Karpas-422 (cell line): Measurements from ENCODE around the gene OSGIN1. TPM values are rescaled to one million over a fixed set of nuclear protein-coding genes. Genes with fewer than 3 reads are reported as not detected.

Source experiments
- DNase-seq: peaks from one replicate; pipeline ENCODE4 v3.0.0-alpha.2; 2015
- H2AFZ ChIP-seq: fragments of 200-600 bp; sonication (generic); 2 replicates; pipeline ENCODE4 v1.6.1; 2014; ENCODE audit warnings: antibody characterized with exemption, low read length, mixed read lengths
- H3K27ac ChIP-seq: fragments of 200-600 bp; sonication (generic); 2 replicates; pipeline ENCODE4 v1.5.1; 2014; ENCODE audit warnings: mild to moderate bottlenecking, low read length, moderate library complexity
- H3K27me3 ChIP-seq: fragments of 200-600 bp; sonication (generic); 2 replicates; pipeline ENCODE4 v1.6.1; 2014; ENCODE audit warnings: low read length, mixed read lengths
- H3K36me3 ChIP-seq: fragments of 200-600 bp; sonication (generic); 2 replicates; pipeline ENCODE4 v1.6.1; 2014; ENCODE audit warnings: low read length, mixed read lengths; ENCODE audit not compliant: insufficient read depth
- H3K4me1 ChIP-seq: fragments of 200-600 bp; sonication (generic); 2 replicates; pipeline ENCODE4 v1.6.1; 2014; ENCODE audit warnings: mild to moderate bottlenecking, low read length, mixed read lengths
- H3K4me2 ChIP-seq: fragments of 200-600 bp; sonication (generic); 2 replicates; pipeline ENCODE4 v1.6.1; 2014; ENCODE audit warnings: low read length, low read depth, mild to moderate bottlenecking; ENCODE audit not compliant: poor library complexity, severe bottlenecking
- H3K4me3 ChIP-seq: fragments of 200-600 bp; sonication (generic); 2 replicates; pipeline ENCODE4 v1.5.1; 2014; ENCODE audit warnings: mild to moderate bottlenecking, antibody characterized with exemption, low read length, mixed read lengths
- H3K79me2 ChIP-seq: fragments of 200-600 bp; sonication (generic); 2 replicates; pipeline ENCODE4 v1.6.1; 2014; ENCODE audit warnings: mild to moderate bottlenecking, low read length, mixed read lengths
- H3K9ac ChIP-seq: fragments of 200-600 bp; sonication (generic); 2 replicates; pipeline ENCODE4 v1.6.0; 2014; ENCODE audit warnings: low read length
- H3K9me2 ChIP-seq: fragments of 200-600 bp; sonication (generic), shearing (Covaris generic); replicated peaks from 2 replicates; pipeline ENCODE4 v1.6.0; 2014; ENCODE audit warnings: mild to moderate bottlenecking, low read length, moderate library complexity; ENCODE audit not compliant: insufficient read depth
- H3K9me3 ChIP-seq: fragments of 300-700, 200-600 bp; sonication (generic); 2 replicates; pipeline ENCODE4 v1.6.1; 2014; ENCODE audit warnings: low read length, mixed read lengths
- H4K20me1 ChIP-seq: fragments of 200-600 bp; sonication (generic); 2 replicates; pipeline ENCODE4 v1.6.1; 2014; ENCODE audit warnings: mild to moderate bottlenecking, antibody characterized with exemption, low read length, low read depth; ENCODE audit not compliant: insufficient read depth
- total RNA-seq: library from RNA; depleted of rRNA; stranded (reverse); fragments of >200 nt; shearing (Covaris generic); gene quantifications from 2 replicates; pipeline ENCODE4 v1.2.3, GENCODE V29; 2014; ENCODE audit warnings: low replicate concordance

OSGIN1 gene
- total RNA-seq, 1 experiment from 2014 or later: not detected

- no peak within 1 kb of the TSS for H3K4me2 ChIP-seq
- H3K4me3 ChIP-seq: no peak within 1 kb of the TSS
- H4K20me1 ChIP-seq: no peaks in the 10 kb centered on the region
- no peaks in the 10 kb centered on the region for H3K9me2 ChIP-seq
- no peak within 1 kb of the TSS for H3K9ac ChIP-seq
- no peak within 1 kb of the TSS for H2AFZ ChIP-seq
- H3K27ac ChIP-seq: no peak within 1 kb of the TSS
- H3K36me3 ChIP-seq: no peaks in the 10 kb centered on the region
- H3K27me3 ChIP-seq: no peaks in the 10 kb centered on the region
- H3K9me3 ChIP-seq: no peaks in the 10 kb centered on the region
- no peaks in the 10 kb centered on the region for H3K79me2 ChIP-seq
- DNase-seq: peak; percentile 67
- H3K4me1 ChIP-seq: no peaks in the 10 kb centered on the region
Measured at GRCh38 chr16:83967838-83968305, 14.8 kb downstream of the OSGIN1 start, which contains the start of gene NECAB2. Gene NECAB2 (plus strand): TSS chr16:83968244. CDS start chr16:83968649, 405 bp downstream.

GRCh38 chr16:83968306-83968851, 15.3 kb downstream of the OSGIN1 start:
- Histone ChIP-seq H3K27me3 (no peaks in the 10 kb centered on the region), H3K4me2 (no peak overlapping the region), H3K9me3 (no peaks in the 10 kb centered on the region), H3K79me2 (no peaks in the 10 kb centered on the region), H3K4me3 (no peak overlapping the region), H4K20me1 (no peaks in the 10 kb centered on the region), H2AFZ (no peak overlapping the region), H3K27ac (no peak overlapping the region), H3K9me2 (no peaks in the 10 kb centered on the region), H3K4me1 (no peaks in the 10 kb centered on the region), H3K36me3 (no peaks in the 10 kb centered on the region), H3K9ac (no peak overlapping the region)
- DNase-seq: no peak

- no peak overlapping the region for H3K9ac ChIP-seq
- H3K4me3 ChIP-seq: no peak overlapping the region
- no peak overlapping the region for H3K27ac ChIP-seq
- H3K9me2 ChIP-seq: no peaks in the 10 kb centered on the region
- no peaks in the 10 kb centered on the region for H3K9me3 ChIP-seq
- DNase-seq: no peak
- no peak overlapping the region for H2AFZ ChIP-seq
- H4K20me1 ChIP-seq: no peaks in the 10 kb centered on the region
- H3K36me3 ChIP-seq: no peaks in the 10 kb centered on the region
- H3K4me2 ChIP-seq: no peak overlapping the region
- H3K79me2 ChIP-seq: no peaks in the 10 kb centered on the region
- no peaks in the 10 kb centered on the region for H3K27me3 ChIP-seq
- H3K4me1 ChIP-seq: no peaks in the 10 kb centered on the region
Measured at GRCh38 chr16:83968891-83969649, 16.0 kb downstream of the OSGIN1 start.

GRCh38 chr16:83969771-83970429, 16.9 kb downstream of the OSGIN1 start:
- H3K27ac ChIP-seq: no peak overlapping the region
- H3K9ac ChIP-seq: no peak overlapping the region
- no peaks in the 10 kb centered on the region for H3K27me3 ChIP-seq
- H3K9me3 ChIP-seq: no peaks in the 10 kb centered on the region
- H3K9me2 ChIP-seq: no peaks in the 10 kb centered on the region
- DNase-seq: no peak
- no peak overlapping the region for H2AFZ ChIP-seq
- no peak overlapping the region for H3K4me3 ChIP-seq
- H3K4me2 ChIP-seq: no peak overlapping the region
- no peaks in the 10 kb centered on the region for H3K79me2 ChIP-seq
- no peaks in the 10 kb centered on the region for H3K4me1 ChIP-seq
- H3K36me3 ChIP-seq: no peaks in the 10 kb centered on the region
- no peaks in the 10 kb centered on the region for H4K20me1 ChIP-seq

- Histone ChIP-seq H3K4me2 (no peak overlapping the region), H3K4me3 (no peak overlapping the region), H2AFZ (no peak overlapping the region), H3K9me2 (no peaks in the 10 kb centered on the region), H3K9ac (no peak overlapping the region), H3K9me3 (no peaks in the 10 kb centered on the region), H3K4me1 (no peaks in the 10 kb centered on the region), H3K36me3 (no peaks in the 10 kb centered on the region), H3K79me2 (no peaks in the 10 kb centered on the region), H3K27me3 (no peaks in the 10 kb centered on the region), H3K27ac (no peak overlapping the region), H4K20me1 (no peaks in the 10 kb centered on the region)
- no peak for DNase-seq
Measured at GRCh38 chr16:83970430-83970815, 17.4 kb downstream of the OSGIN1 start.

GRCh38 chr16:83971165-83972130, 18.4 kb downstream of the OSGIN1 start:
- no peak overlapping the region for H3K9ac ChIP-seq
- H3K4me2 ChIP-seq: no peak overlapping the region
- no peaks in the 10 kb centered on the region for H3K9me3 ChIP-seq
- no peak overlapping the region for H2AFZ ChIP-seq
- H3K27me3 ChIP-seq: no peaks in the 10 kb centered on the region
- H3K79me2 ChIP-seq: no peaks in the 10 kb centered on the region
- no peak overlapping the region for H3K4me3 ChIP-seq
- H3K36me3 ChIP-seq: no peaks in the 10 kb centered on the region
- H3K27ac ChIP-seq: no peak overlapping the region
- H3K9me2 ChIP-seq: no peaks in the 10 kb centered on the region
- no peak for DNase-seq
- no peaks in the 10 kb centered on the region for H4K20me1 ChIP-seq
- no peaks in the 10 kb centered on the region for H3K4me1 ChIP-seq

GRCh38 chr16:83972256-83973008, 19.4 kb downstream of the OSGIN1 start:
- Histone ChIP-seq H3K4me2 (no peak overlapping the region), H4K20me1 (no peaks in the 10 kb centered on the region), H3K27ac (no peak overlapping the region), H3K4me3 (no peak overlapping the region), H3K79me2 (no peaks in the 10 kb centered on the region), H3K36me3 (no peaks in the 10 kb centered on the region), H3K9me3 (no peaks in the 10 kb centered on the region), H3K9ac (no peak overlapping the region), H3K27me3 (no peaks in the 10 kb centered on the region), H2AFZ (no peak overlapping the region), H3K9me2 (no peaks in the 10 kb centered on the region), H3K4me1 (no peaks in the 10 kb centered on the region)
- DNase-seq: no peak
